ENCODE results near the gene TIGD3.
A peak's percentile ranks its signal among the peaks of the same experiment; 100 is the strongest.

TIGD3 gene

DNA sequence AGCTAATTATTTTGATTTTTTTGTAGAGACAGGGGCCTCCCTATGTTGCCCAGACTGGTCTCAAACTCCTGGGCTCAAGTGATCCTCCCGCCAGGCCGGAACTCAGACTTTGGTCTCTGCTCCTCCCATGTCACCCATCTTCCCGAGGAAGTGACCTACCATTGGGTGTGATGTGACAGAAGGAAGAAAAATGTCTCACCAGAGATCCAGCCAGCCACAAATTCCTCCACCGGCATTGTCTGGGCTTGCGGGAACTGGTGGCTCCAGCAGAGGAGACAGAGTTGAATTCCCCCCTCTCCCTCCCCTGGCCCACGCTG, 27.1 kb downstream of the TIGD3 start:
- Histone ChIP-seq H3K4me2 (ENCODE audit: low read depth, low read length, poor library complexity, severe bottlenecking) (peak overlapping the region; percentile 67), H3K36me3 (ENCODE audit: low read length) (no peaks in the 10 kb centered on the region), H4K20me1 (ENCODE audit: low read depth, low read length) (no peaks in the 10 kb centered on the region), H3F3A (ENCODE audit: insufficient read depth) (0 out of 2 replicates have a peak, but pooled peaks cover 5% of the 10 kb centered on the region), H3K9ac (ENCODE audit: low read length) (peak overlapping the region; percentile 56), H2AFZ (ENCODE audit: low read depth, low read length, severe bottlenecking) (peak overlapping the region; percentile 87), H3K9me2 (replicated peaks; ENCODE audit: insufficient read depth, low read length) (no peaks in the 10 kb centered on the region), H3K9me3 (ENCODE audit: insufficient read depth, low read length) (no peaks in the 10 kb centered on the region), H3K4me3 (ENCODE audit: insufficient read depth, low read length, poor library complexity, severe bottlenecking) (peak overlapping the region; percentile 43), H3K79me2 (ENCODE audit: insufficient read depth, low read length) (peaks cover 1% of the 10 kb centered on the region), H3K27ac (ENCODE audit: low read depth, low read length) (peak overlapping the region; percentile 64), H3K27me3 (ENCODE audit: low read length) (no peaks in the 10 kb centered on the region)
- no peak for TF ChIP-seq EZH2phosphoT487 (conservative IDR thresholded peaks at IDR 0.05; ENCODE audit: low read length)
- TF ChIP-seq, protein P1, sequence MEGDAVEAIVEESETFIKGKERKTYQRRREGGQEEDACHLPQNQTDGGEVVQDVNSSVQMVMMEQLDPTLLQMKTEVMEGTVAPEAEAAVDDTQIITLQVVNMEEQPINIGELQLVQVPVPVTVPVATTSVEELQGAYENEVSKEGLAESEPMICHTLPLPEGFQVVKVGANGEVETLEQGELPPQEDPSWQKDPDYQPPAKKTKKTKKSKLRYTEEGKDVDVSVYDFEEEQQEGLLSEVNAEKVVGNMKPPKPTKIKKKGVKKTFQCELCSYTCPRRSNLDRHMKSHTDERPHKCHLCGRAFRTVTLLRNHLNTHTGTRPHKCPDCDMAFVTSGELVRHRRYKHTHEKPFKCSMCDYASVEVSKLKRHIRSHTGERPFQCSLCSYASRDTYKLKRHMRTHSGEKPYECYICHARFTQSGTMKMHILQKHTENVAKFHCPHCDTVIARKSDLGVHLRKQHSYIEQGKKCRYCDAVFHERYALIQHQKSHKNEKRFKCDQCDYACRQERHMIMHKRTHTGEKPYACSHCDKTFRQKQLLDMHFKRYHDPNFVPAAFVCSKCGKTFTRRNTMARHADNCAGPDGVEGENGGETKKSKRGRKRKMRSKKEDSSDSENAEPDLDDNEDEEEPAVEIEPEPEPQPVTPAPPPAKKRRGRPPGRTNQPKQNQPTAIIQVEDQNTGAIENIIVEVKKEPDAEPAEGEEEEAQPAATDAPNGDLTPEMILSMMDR (IDR thresholded peaks at IDR 0.05; ENCODE audit: insufficient read depth, low read length, poor library complexity, severe bottlenecking) = no peak

- no peaks in the 10 kb centered on the region for H3K9me2 ChIP-seq (replicated peaks; ENCODE audit: insufficient read depth, low read length)
- peak within 1 kb of the TSS; percentile 64 for H3K27ac ChIP-seq (ENCODE audit: low read depth, low read length)
- no peaks in the 10 kb centered on the region for H3K9me3 ChIP-seq (ENCODE audit: insufficient read depth, low read length)
- H3F3A ChIP-seq (ENCODE audit: insufficient read depth) = 0 out of 2 replicates have a peak, but pooled peaks cover 5% of the 10 kb centered on the region
- no peaks in the 10 kb centered on the region for H4K20me1 ChIP-seq (ENCODE audit: low read depth, low read length)
- H2AFZ ChIP-seq (ENCODE audit: low read depth, low read length, severe bottlenecking) = peak within 1 kb of the TSS; percentile 87
- peaks cover 7% of the 10 kb centered on the region for H3K79me2 ChIP-seq (ENCODE audit: insufficient read depth, low read length)
- H3K4me3 ChIP-seq (ENCODE audit: insufficient read depth, low read length, poor library complexity, severe bottlenecking) = peak within 1 kb of the TSS; percentile 43
- no peaks in the 10 kb centered on the region for H3K36me3 ChIP-seq (ENCODE audit: low read length)
- peak within 1 kb of the TSS; percentile 67 for H3K4me2 ChIP-seq (ENCODE audit: low read depth, low read length, poor library complexity, severe bottlenecking)
- peak within 1 kb of the TSS; percentile 56 for H3K9ac ChIP-seq (ENCODE audit: low read length)
- H3K27me3 ChIP-seq (ENCODE audit: low read length) = no peaks in the 10 kb centered on the region
- TF ChIP-seq EZH2phosphoT487 (conservative IDR thresholded peaks at IDR 0.05; ENCODE audit: low read length) = no peak
- TF ChIP-seq, protein P1 (IDR thresholded peaks at IDR 0.05; ENCODE audit: insufficient read depth, low read length, poor library complexity, severe bottlenecking) = peak; percentile 75
These were observed 27.7 kb downstream of the TIGD3 start, which contains the start of gene SLC25A45 for GRCh38 chr11:65382033-65382803. SLC25A45 (minus strand) TSS chr11:65382646; CDS start chr11:65381951, 695 bp downstream.

GRCh38 chr11:65382804-65383368, 28.3 kb downstream of the TIGD3 start:
- H3F3A ChIP-seq (ENCODE audit: insufficient read depth) = 0 out of 2 replicates have a peak, but pooled peaks cover 5% of the 10 kb centered on the region
- H2AFZ ChIP-seq (ENCODE audit: low read depth, low read length, severe bottlenecking) = peak overlapping the region; percentile 87
- H3K9me3 ChIP-seq (ENCODE audit: insufficient read depth, low read length) = no peaks in the 10 kb centered on the region

More at GRCh38 chr11:65382804-65383368, 28.3 kb downstream of the TIGD3 start:
- Histone ChIP-seq H4K20me1 (ENCODE audit: low read depth, low read length) (no peaks in the 10 kb centered on the region), H3K27me3 (ENCODE audit: low read length) (no peaks in the 10 kb centered on the region), H3K9ac (ENCODE audit: low read length) (peak overlapping the region; percentile 56), H3K79me2 (ENCODE audit: insufficient read depth, low read length) (peaks cover 9% of the 10 kb centered on the region), H3K4me2 (ENCODE audit: low read depth, low read length, poor library complexity, severe bottlenecking) (peak overlapping the region; percentile 67), H3K36me3 (ENCODE audit: low read length) (no peaks in the 10 kb centered on the region), H3K27ac (ENCODE audit: low read depth, low read length) (peak overlapping the region; percentile 64), H3K9me2 (replicated peaks; ENCODE audit: insufficient read depth, low read length) (no peaks in the 10 kb centered on the region), H3K4me3 (ENCODE audit: insufficient read depth, low read length, poor library complexity, severe bottlenecking) (peak overlapping the region; percentile 43)
- no peak for TF ChIP-seq EZH2phosphoT487 (conservative IDR thresholded peaks at IDR 0.05; ENCODE audit: low read length)
- TF ChIP-seq, protein P1 (IDR thresholded peaks at IDR 0.05; ENCODE audit: insufficient read depth, low read length, poor library complexity, severe bottlenecking) = no peak

All from SU-DHL-6 (cell line).